Natural killer cell treated with Interleukin-12 subunit alpha and Interleukin-12 subunit beta and Interleukin-15 and Interleukin-18, amount 100 ng/mL, for 72 hours (primary cell): ENCODE measurements around the gene ADCY9. TPM values are rescaled to one million over a fixed set of nuclear protein-coding genes. Genes with fewer than 3 reads are reported as not detected.
"Not testable (repeated sequence)": the region's sequence is repeated elsewhere in the genome, so short reads cannot be mapped to it uniquely, and the experiment has no call there.

Experiments
- ATAC-seq, 2 donors: fragments of 150-1000 bp; cut with Tn5 transposase in 1 of 2; sonication (Bioruptor Pico), chemical (Tn5 transposase) in 1 of 2; 2 replicates each; pipeline ENCODE4 v1.10.0; 2021
- DNase-seq: peaks from one replicate; pipeline ENCODE4 v3.0.0; 2022; ENCODE audit warnings: low spot score
- H3K27ac Mint-ChIP-seq, 2 donors: 1 replicate in 1 of 2; 2 replicates in 1 of 2; pipeline ENCODE4 v1.8.0; 2022; ENCODE audit warnings: mixed read lengths in 2 of 2, mild to moderate bottlenecking in 1 of 2, moderate library complexity in 1 of 2
- H3K27me3 Mint-ChIP-seq, 2 donors: 1 replicate in 1 of 2; 2 replicates in 1 of 2; pipeline ENCODE4 v1.8.0; 2022; ENCODE audit warnings: mixed read lengths in 2 of 2
- H3K36me3 Mint-ChIP-seq: one replicate; pipeline ENCODE4 v1.8.0; 2022; ENCODE audit warnings: mixed read lengths
- H3K4me1 Mint-ChIP-seq, 2 donors: 1 replicate in 1 of 2; 2 replicates in 1 of 2; pipeline ENCODE4 v1.8.0; 2022; ENCODE audit warnings: low read depth in 2 of 2, mixed read lengths in 2 of 2, mild to moderate bottlenecking in 1 of 2
- H3K4me3 Mint-ChIP-seq: one replicate; pipeline ENCODE4 v1.8.0; 2022; ENCODE audit warnings: mixed read lengths
- H3K9me3 Mint-ChIP-seq: 2 replicates; pipeline ENCODE4 v1.8.0; 2022; ENCODE audit warnings: mixed read lengths
- total RNA-seq, 2 donors: library from RNA; stranded (reverse); gene quantifications; one replicate each; pipeline ENCODE4 v1.2.3, GENCODE V29; 2022

The ADCY9 gene
- total RNA-seq, 2 donors from 2014 or later: 11.1 to 23.6 TPM

GRCh38 chr16:4060009-4060408, 56.2 kb downstream of the ADCY9 start:
- ATAC-seq (peak; percentile 72 to 83), DNase-seq (no peak)
- peak overlapping the region; percentile 76 for H3K4me3 Mint-ChIP-seq
- peak overlapping the region; percentile 90 to 96 for H3K27ac Mint-ChIP-seq
- H3K27me3 Mint-ChIP-seq: no peaks in the 10 kb centered on the region
- H3K36me3 Mint-ChIP-seq: peaks cover 41% of the 10 kb centered on the region
- peaks cover 42 to 45% of the 10 kb centered on the region in 2 donors for H3K4me1 Mint-ChIP-seq
- peaks cover 6% of the 10 kb centered on the region for H3K9me3 Mint-ChIP-seq

GRCh38 chr16:4058386-4058785, 57.9 kb downstream of the ADCY9 start:
- H3K4me1 Mint-ChIP-seq: peaks cover 43 to 55% of the 10 kb centered on the region in 2 donors
- H3K4me3 Mint-ChIP-seq: peak overlapping the region; percentile 76
- H3K27ac Mint-ChIP-seq: peak overlapping the region; percentile 90 to 96
- H3K36me3 Mint-ChIP-seq: peaks cover 36% of the 10 kb centered on the region
- DNase-seq (no peak), ATAC-seq (no peak)
- H3K27me3 Mint-ChIP-seq: no peaks in the 10 kb centered on the region
- H3K9me3 Mint-ChIP-seq: peaks cover 6% of the 10 kb centered on the region

DNA sequence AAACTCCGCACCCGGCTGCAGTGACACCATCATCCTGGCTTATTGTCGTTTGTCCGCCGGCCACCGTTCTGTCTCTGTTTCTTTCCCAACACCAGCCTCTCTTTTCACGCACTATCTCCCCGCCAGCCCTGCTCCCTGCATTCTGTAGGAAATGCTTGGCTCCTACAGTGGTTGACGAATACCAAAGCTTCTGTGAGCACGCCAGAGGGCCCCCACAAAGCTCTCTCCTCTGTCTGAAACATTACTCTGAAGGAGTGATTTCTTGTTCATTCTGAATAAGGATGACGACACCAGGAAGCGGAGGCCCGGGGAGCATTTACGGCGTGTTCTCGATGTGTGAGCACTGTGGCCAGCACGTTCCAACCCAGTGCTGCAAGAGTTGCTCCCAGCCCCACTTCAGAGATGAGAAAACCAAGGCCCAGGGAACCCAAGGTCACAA, 58.8 kb downstream of the ADCY9 start:
- DNase-seq: no peak
- Mint-ChIP-seq H3K36me3 (peaks cover 27% of the 10 kb centered on the region), H3K27ac (peak overlapping the region; percentile 90 to 96), H3K4me1 (peaks cover 50 to 64% of the 10 kb centered on the region in 2 donors), H3K27me3 (no peaks in the 10 kb centered on the region), H3K9me3 (peaks cover 6% of the 10 kb centered on the region), H3K4me3 (peak overlapping the region; percentile 25)
- ATAC-seq: peak in 1 of 2 donors; percentile 63

- H3K4me3 Mint-ChIP-seq: no peak overlapping the region
- no peak overlapping the region for H3K27ac Mint-ChIP-seq
- no peak for ATAC-seq
- H3K27me3 Mint-ChIP-seq: no peaks in the 10 kb centered on the region
- peaks cover 18% of the 10 kb centered on the region for H3K36me3 Mint-ChIP-seq
- H3K9me3 Mint-ChIP-seq: peaks cover 6% of the 10 kb centered on the region
- peaks cover 50 to 63% of the 10 kb centered on the region in 2 donors for H3K4me1 Mint-ChIP-seq
- no peak for DNase-seq
Measured at GRCh38 chr16:4056161-4057105, 59.8 kb downstream of the ADCY9 start.

GRCh38 chr16:4055748-4056147, 60.5 kb downstream of the ADCY9 start:
- H3K36me3 Mint-ChIP-seq: peaks cover 12% of the 10 kb centered on the region
- peaks cover 48 to 57% of the 10 kb centered on the region in 2 donors for H3K4me1 Mint-ChIP-seq
- ATAC-seq: no peak
- no peak overlapping the region for H3K4me3 Mint-ChIP-seq
- no peak overlapping the region for H3K27ac Mint-ChIP-seq
- peaks cover under 1% of the 10 kb centered on the region for H3K9me3 Mint-ChIP-seq
- no peak for DNase-seq
- no peaks in the 10 kb centered on the region for H3K27me3 Mint-ChIP-seq

- peak overlapping the region; percentile 58 for H3K4me3 Mint-ChIP-seq
- ATAC-seq (peak in 1 of 2 donors; percentile 75), DNase-seq (no peak)
- peak overlapping the region in 1 of 2 donors; percentile 69 for H3K27ac Mint-ChIP-seq
- no peaks in the 10 kb centered on the region for H3K36me3 Mint-ChIP-seq
- H3K9me3 Mint-ChIP-seq: no peaks in the 10 kb centered on the region
- H3K4me1 Mint-ChIP-seq: peaks cover 33 to 38% of the 10 kb centered on the region in 2 donors
- H3K27me3 Mint-ChIP-seq: no peaks in the 10 kb centered on the region
Measured at GRCh38 chr16:4053301-4053845, 62.9 kb downstream of the ADCY9 start.

GRCh38 chr16:4052801-4053293, 63.4 kb downstream of the ADCY9 start:
- peak overlapping the region; percentile 58 for H3K4me3 Mint-ChIP-seq
- no peaks in the 10 kb centered on the region for H3K9me3 Mint-ChIP-seq
- no peaks in the 10 kb centered on the region for H3K27me3 Mint-ChIP-seq
- ATAC-seq (no peak), DNase-seq (no peak)
- H3K27ac Mint-ChIP-seq: peak overlapping the region in 1 of 2 donors; percentile 69
- H3K36me3 Mint-ChIP-seq: no peaks in the 10 kb centered on the region
- peaks cover 31 to 39% of the 10 kb centered on the region in 2 donors for H3K4me1 Mint-ChIP-seq

DNA sequence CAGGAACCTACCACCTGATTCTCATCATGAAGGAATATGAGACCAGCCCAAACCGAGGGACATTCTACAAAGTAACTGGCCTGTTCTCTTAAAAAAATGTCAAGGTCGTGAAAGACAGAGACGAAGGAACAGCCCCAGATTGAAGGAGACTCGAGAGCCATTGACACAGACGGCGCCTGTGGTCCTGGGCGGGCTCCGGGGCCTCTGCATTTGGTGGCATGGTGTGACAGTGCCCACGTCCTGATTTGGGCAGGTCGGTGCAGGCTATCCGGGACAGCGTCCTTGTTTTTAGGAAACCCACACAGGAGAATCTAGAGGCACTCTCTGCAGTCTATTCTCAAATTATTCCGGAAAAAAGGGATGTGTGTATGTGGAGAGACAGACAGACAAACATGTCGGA, 64.1 kb downstream of the ADCY9 start:
- Mint-ChIP-seq H3K4me3 (no peak overlapping the region), H3K27me3 (no peaks in the 10 kb centered on the region), H3K27ac (no peak overlapping the region), H3K4me1 (peaks cover 25 to 32% of the 10 kb centered on the region in 2 donors), H3K9me3 (no peaks in the 10 kb centered on the region), H3K36me3 (no peaks in the 10 kb centered on the region)
- no peak for ATAC-seq
- DNase-seq: no peak

- Mint-ChIP-seq H3K36me3 (no peaks in the 10 kb centered on the region), H3K27ac (no peak overlapping the region), H3K27me3 (no peaks in the 10 kb centered on the region), H3K9me3 (no peaks in the 10 kb centered on the region), H3K4me1 (peaks cover 25 to 30% of the 10 kb centered on the region in 2 donors), H3K4me3 (no peak overlapping the region)
- ATAC-seq (no peak), DNase-seq (no peak)
Measured at GRCh38 chr16:4051591-4051990, 64.7 kb downstream of the ADCY9 start.

- Mint-ChIP-seq H3K9me3 (no peaks in the 10 kb centered on the region), H3K4me1 (peaks cover 16 to 29% of the 10 kb centered on the region in 2 donors), H3K36me3 (no peaks in the 10 kb centered on the region), H3K4me3 (no peak overlapping the region), H3K27ac (peak overlapping the region in 1 of 2 donors; percentile 58), H3K27me3 (no peaks in the 10 kb centered on the region)
- no peak for DNase-seq
- ATAC-seq: no peak
Measured at GRCh38 chr16:4049031-4049430, 67.2 kb downstream of the ADCY9 start.

DNA sequence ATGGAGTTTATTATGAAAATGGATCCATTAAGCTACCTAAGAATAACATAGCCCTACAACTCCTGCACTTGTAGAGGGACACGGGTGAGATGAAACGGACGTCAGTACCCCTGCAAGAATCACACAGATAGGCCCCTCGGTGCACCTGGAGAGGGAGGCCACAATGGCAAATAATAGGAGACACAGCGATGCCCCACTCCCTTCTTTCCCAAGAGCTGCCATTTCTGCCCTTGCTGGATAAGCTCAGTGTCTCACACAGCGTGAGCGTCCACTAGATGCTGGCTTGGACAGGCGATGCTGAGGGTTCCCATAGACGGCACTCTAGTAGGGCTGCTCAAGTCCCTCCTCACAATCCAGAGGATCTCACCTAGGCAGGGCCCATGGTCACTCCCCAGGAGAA, 67.8 kb downstream of the ADCY9 start:
- Mint-ChIP-seq H3K4me1 (peaks cover 11 to 24% of the 10 kb centered on the region in 2 donors), H3K27ac (peak overlapping the region in 1 of 2 donors; percentile 58), H3K4me3 (no peak overlapping the region), H3K27me3 (no peaks in the 10 kb centered on the region), H3K36me3 (no peaks in the 10 kb centered on the region), H3K9me3 (no peaks in the 10 kb centered on the region)
- ATAC-seq: no peak
- DNase-seq: no peak

DNA sequence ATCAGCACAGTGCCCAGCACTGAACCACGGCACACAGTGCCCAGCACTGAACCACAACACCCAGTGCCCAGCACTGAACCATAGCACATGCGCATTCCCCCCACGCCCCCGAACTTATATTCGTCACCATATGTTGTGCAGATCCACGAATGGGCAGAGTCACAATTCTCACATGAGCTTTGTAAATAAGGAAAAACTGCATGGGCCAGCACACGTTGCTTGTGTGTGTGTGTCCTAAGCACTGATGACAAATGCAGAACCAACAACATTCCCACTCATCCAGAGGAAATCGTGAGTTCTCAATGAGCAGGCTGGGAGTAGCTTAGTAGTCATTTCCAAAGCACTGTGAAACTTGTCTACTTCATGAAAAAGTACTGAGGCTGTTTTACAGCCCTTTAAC, 70.0 kb downstream of the ADCY9 start:
- Mint-ChIP-seq H3K9me3 (no peaks in the 10 kb centered on the region), H3K4me1 (peaks cover 0 to 13% of the 10 kb centered on the region in 2 donors), H3K36me3 (no peaks in the 10 kb centered on the region), H3K27ac (no peak overlapping the region), H3K4me3 (no peak overlapping the region), H3K27me3 (no peaks in the 10 kb centered on the region)
- DNase-seq (no peak), ATAC-seq (no peak)

GRCh38 chr16:4045561-4045960, 70.7 kb downstream of the ADCY9 start:
- H3K4me1 Mint-ChIP-seq: peaks cover 0 to 13% of the 10 kb centered on the region in 2 donors
- not testable (repeated sequence) for H3K27ac Mint-ChIP-seq, DNase-seq, H3K27me3 Mint-ChIP-seq, H3K36me3 Mint-ChIP-seq, ATAC-seq, H3K9me3 Mint-ChIP-seq, H3K4me3 Mint-ChIP-seq

- Mint-ChIP-seq H3K4me3 (no peak overlapping the region), H3K9me3 (no peaks in the 10 kb centered on the region), H3K27me3 (no peaks in the 10 kb centered on the region), H3K4me1 (peaks cover 6 to 8% of the 10 kb centered on the region in 2 donors), H3K27ac (no peak overlapping the region), H3K36me3 (no peaks in the 10 kb centered on the region)
- no peak for DNase-seq
- no peak for ATAC-seq
Measured at GRCh38 chr16:4042581-4042980, 73.7 kb downstream of the ADCY9 start.
